Fibroblast of the aortic adventitia (primary cell): ENCODE results near the gene CTDNEP1. TPM values are rescaled to one million over a fixed set of nuclear protein-coding genes. Genes with fewer than 3 reads are reported as not detected.
A peak's percentile ranks its signal among the peaks of the same experiment; 100 is the strongest.

ENCODE experiments used
- DNase-seq: peaks from one replicate; pipeline ENCODE4 v3.0.0-alpha.2; 2010; ENCODE audit warnings: low read depth
- H3K4me3 ChIP-seq: 2 replicates; pipeline ENCODE4 v1.5.1; 2011; ENCODE audit warnings: low read depth, mild to moderate bottlenecking, control low read depth, low read length, moderate library complexity
- CTCF ChIP-seq: IDR thresholded peaks from 2 replicates; pipeline ENCODE4 v1.5.1; 2011; ENCODE audit warnings: mild to moderate bottlenecking, low read length, control low read depth, inconsistent platforms; ENCODE audit not compliant: insufficient read depth
- total RNA-seq: library from RNA; depleted of rRNA; stranded (reverse); fragments of >200 nt; gene quantifications from 2 replicates; pipeline ENCODE4 v1.2.3, GENCODE V29; 2012; ENCODE audit warnings: low replicate concordance

CTDNEP1 gene
- total RNA-seq, 1 donor: 41.2 TPM

DNA sequence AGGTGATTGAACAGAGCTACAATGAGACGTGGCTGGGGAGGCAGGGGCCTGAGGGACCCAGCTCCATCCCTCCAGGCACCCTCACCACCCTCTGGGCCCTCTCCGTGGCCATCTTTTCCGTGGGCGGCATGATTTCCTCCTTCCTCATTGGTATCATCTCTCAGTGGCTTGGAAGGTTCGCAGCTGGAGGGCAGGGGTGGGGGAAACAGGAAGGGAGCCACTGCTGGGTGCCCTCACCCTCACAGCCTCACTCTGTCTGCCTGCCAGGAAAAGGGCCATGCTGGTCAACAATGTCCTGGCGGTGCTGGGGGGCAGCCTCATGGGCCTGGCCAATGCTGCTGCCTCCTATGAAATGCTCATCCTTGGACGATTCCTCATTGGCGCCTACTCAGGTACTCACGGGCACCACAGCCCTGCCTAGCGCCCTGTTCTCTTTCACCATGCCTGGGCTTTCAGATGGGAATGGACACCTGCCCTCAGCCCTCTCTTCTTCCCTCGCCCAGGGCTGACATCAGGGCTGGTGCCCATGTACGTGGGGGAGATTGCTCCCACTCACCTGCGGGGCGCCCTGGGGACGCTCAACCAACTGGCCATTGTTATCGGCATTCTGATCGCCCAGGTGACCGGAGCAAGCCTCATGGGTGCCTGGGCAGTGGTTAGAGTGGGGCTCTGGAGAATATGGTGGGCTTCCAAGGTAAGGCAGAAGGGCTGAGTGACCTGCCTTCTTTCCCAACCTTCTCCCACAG, 32.1 kb upstream of the CTDNEP1 start:
- DNase-seq: no peak
- no peak overlapping the region for H3K4me3 ChIP-seq
- TF ChIP-seq CTCF: no peak

GRCh38 chr17:7282752-7283321, 31.3 kb upstream of the CTDNEP1 start:
- TF ChIP-seq CTCF: no peak
- no peak for DNase-seq
- H3K4me3 ChIP-seq: no peak overlapping the region

- no peak for TF ChIP-seq CTCF
- DNase-seq: no peak
- peak overlapping the region; percentile 54 for H3K4me3 ChIP-seq
Measured at GRCh38 chr17:7281953-7282751, 30.6 kb upstream of the CTDNEP1 start.

DNA sequence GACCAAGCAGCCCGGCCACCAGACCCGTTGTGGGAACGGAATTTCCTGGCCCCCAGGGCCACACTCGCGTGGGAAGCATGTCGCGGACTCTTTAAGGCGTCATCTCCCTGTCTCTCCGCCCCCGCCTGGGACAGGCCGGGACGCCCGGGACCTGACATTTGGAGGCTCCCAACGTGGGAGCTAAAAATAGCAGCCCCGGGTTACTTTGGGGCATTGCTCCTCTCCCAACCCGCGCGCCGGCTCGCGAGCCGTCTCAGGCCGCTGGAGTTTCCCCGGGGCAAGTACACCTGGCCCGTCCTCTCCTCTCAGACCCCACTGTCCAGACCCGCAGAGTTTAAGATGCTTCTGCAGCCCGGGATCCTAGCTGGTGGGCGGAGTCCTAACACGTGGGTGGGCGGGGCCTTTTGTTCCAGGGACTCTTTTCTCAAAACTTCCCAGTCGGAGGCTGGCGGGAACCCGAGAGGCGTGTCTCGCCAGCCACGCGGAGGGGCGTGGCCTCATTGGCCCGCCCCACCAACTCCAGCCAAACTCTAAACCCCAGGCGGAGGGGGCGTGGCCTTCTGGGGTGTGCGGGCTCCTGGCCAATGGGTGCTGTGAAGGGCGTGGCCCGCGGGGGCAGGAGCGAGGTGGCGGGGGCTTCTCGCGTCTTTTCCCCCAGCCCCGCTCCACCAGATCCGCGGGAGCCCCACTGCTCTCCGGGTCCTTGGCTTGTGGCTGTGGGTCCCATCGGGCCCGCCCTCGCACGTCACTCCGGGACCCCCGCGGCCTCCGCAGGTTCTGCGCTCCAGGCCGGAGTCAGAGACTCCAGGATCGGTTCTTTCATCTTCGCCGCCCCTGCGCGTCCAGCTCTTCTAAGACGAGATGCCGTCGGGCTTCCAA, 29.8 kb upstream of the CTDNEP1 start, which contains the start of gene SLC2A4:
SLC2A4 (plus strand) TSS at position 645 of the 879 bp plus-strand sequence; CDS start at position 862, 217 bp downstream.
- DNase-seq: peak; percentile 90
- peak within 1 kb of the TSS; percentile 59 for H3K4me3 ChIP-seq
- TF ChIP-seq CTCF: no peak

DNA sequence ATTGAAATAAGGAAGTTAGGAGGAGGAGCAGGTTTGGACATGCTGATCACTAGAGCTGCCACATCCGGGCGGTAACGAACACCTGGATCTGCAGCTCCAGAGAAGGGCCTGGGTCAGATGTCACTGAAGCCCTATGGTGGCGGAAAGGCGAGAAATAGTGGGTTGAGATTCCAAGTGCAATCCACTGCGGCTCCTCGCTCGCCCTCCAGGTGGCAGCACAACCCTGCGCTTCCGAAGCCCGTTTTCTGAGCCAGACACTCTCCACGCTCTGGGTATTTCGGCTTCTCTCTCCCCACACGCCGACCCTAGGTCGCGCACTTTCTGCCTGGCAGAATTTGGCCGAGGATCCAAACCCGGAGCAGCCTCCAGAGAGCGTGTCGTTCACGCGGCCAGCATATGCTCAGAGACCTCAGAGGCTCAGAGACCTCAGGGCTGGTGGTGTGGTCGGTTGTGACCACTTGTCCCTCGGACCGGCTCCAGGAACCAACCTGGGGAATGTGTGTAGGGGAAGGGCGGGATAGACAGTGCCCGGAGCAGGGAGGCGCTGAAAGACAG, 29.1 kb upstream of the CTDNEP1 start:
- peak overlapping the region; percentile 59 for H3K4me3 ChIP-seq
- peak; percentile 82 for DNase-seq
- TF ChIP-seq CTCF: peak; percentile 95

GRCh38 chr17:7279448-7279847, 27.9 kb upstream of the CTDNEP1 start:
- H3K4me3 ChIP-seq: no peak overlapping the region
- TF ChIP-seq CTCF: no peak
- no peak for DNase-seq
